A549 (cell line): ENCODE data around the gene NOL9. TPM values are rescaled to one million over a fixed set of nuclear protein-coding genes. Genes with fewer than 3 reads are reported as not detected.

ENCODE experiments used
- ATAC-seq, 2 experiments: fragments of 200-7000 bp in 1 of 2; fragments of >200 bp in 1 of 2; cut with Nextera tagmentation in 1 of 2; cut with Tn5 transposase in 1 of 2; 3 replicates each; pipeline versions ENCODE4 v1.8.0 to v1.9.1; 2018 to 2020; ENCODE audit warnings: mild to moderate bottlenecking in 1 of 2, moderate library complexity in 1 of 2
- CTCF ChIA-PET: fragments of 300-600 bp; sonication (Branson Sonifier 250); formaldehyde crosslinking; extraction: SDS; loops from one replicate; lab custom pipeline; 2021; ENCODE audit warnings: antibody characterized with exemption, inconsistent platforms; lab: Yijun Ruan, JAX
- POLR2A ChIA-PET: fragments of 350-600 bp; formaldehyde crosslinking; extraction: SDS; loops from one replicate; lab custom pipeline; 2021; ENCODE audit warnings: antibody characterized with exemption, inconsistent platforms; lab: Yijun Ruan, JAX
- DNase-seq, 2 experiments: peaks; one replicate each; pipeline versions ENCODE4 v3.0.0 to v3.0.0-alpha.2; 2011 to 2016; ENCODE audit warnings: low read depth in 1 of 2, low spot score in 1 of 2
- FAIRE-seq: peaks from 2 replicates; lab custom pipeline; 2011; peaks lifted over from hg19 to GRCh38; lab: Jason Lieb, UNC
- H3K27ac ChIP-seq, 2 experiments: fragments of >200 bp; sonication (Bioruptor Twin); formaldehyde crosslinking; 3 replicates each; pipeline ENCODE4 v1.5.1; 2016 to 2017
- H3K4me1 ChIP-seq: fragments of >200 bp; sonication (Bioruptor Twin); formaldehyde crosslinking; 3 replicates; pipeline ENCODE4 v1.6.1; 2016
- H3K4me2 ChIP-seq: fragments of >200 bp; sonication (Bioruptor Twin); formaldehyde crosslinking; 3 replicates; pipeline ENCODE4 v1.6.1; 2016
- H3K4me3 ChIP-seq: fragments of >200 bp; sonication (Bioruptor Twin); formaldehyde crosslinking; 3 replicates; pipeline ENCODE4 v1.5.1; 2016
- H3K9me3 ChIP-seq: fragments of >200 bp; sonication (Bioruptor Twin); formaldehyde crosslinking; 3 replicates; pipeline ENCODE4 v1.6.1; 2016
- CBX2 ChIP-seq: fragments of 200-600 bp; sonication (generic); IDR thresholded peaks from 2 replicates; pipeline ENCODE4 v1.6.1; 2016; ENCODE audit warnings: low read depth, mild to moderate bottlenecking, borderline replicate concordance
- CHD4 ChIP-seq: fragments of 200-600 bp; sonication (generic); IDR thresholded peaks from 2 replicates; pipeline ENCODE4 v1.6.1; 2016; ENCODE audit warnings: antibody characterized with exemption, mild to moderate bottlenecking, borderline replicate concordance
- EHF ChIP-seq: fragments of 250-450 bp; sonication (Bioruptor Pico); IDR thresholded peaks from 2 replicates; pipeline ENCODE4 v1.5.0; 2020; ENCODE audit warnings: mild to moderate bottlenecking
- EHMT2 ChIP-seq: fragments of 200-600 bp; sonication (generic); IDR thresholded peaks from 2 replicates; pipeline ENCODE4 v1.6.1; 2016; ENCODE audit warnings: antibody characterized with exemption, low read depth, mild to moderate bottlenecking, moderate library complexity
- ESRRA ChIP-seq: fragments of 150-350 bp; IDR thresholded peaks from 2 replicates; pipeline ENCODE4 v1.6.1; 2014; ENCODE audit warnings: mild to moderate bottlenecking, low read length, borderline replicate concordance
- FOXS1 ChIP-seq: fragments of 250-450 bp; sonication (Bioruptor Pico); IDR thresholded peaks from 2 replicates; pipeline ENCODE4 v1.5.0; 2020; ENCODE audit warnings: mild to moderate bottlenecking, moderate library complexity
- HDAC2 ChIP-seq: fragments of 200-600 bp; sonication (generic); IDR thresholded peaks from 2 replicates; pipeline ENCODE4 v1.6.1; 2016
- HEYL ChIP-seq: fragments of 250-450 bp; sonication (Bioruptor Pico); IDR thresholded peaks from 2 replicates; pipeline ENCODE4 v1.8.0; 2021; ENCODE audit warnings: mild to moderate bottlenecking, moderate library complexity
- HOXA7 ChIP-seq: fragments of 250-450 bp; sonication (Bioruptor Pico); IDR thresholded peaks from 2 replicates; pipeline ENCODE4 v1.5.0; 2020; ENCODE audit warnings: mild to moderate bottlenecking, moderate library complexity
- KDM1A ChIP-seq: fragments of 200-600 bp; sonication (generic); IDR thresholded peaks from 2 replicates; pipeline ENCODE4 v1.6.1; 2016; ENCODE audit warnings: low read depth, mild to moderate bottlenecking
- MAFK ChIP-seq: fragments of 450-650 bp; IDR thresholded peaks from 2 replicates; pipeline ENCODE4 v1.6.1; 2014; ENCODE audit not compliant: partially characterized antibody
- PHF8 ChIP-seq: fragments of 200-600 bp; sonication (generic); IDR thresholded peaks from 2 replicates; pipeline ENCODE4 v1.6.1; 2016; ENCODE audit warnings: low read depth, mild to moderate bottlenecking, antibody characterized with exemption, moderate library complexity, borderline replicate concordance
- RARB ChIP-seq: fragments of 250-450 bp; sonication (Bioruptor Pico); IDR thresholded peaks from 2 replicates; pipeline ENCODE4 v1.8.0; 2021; ENCODE audit warnings: mild to moderate bottlenecking, moderate library complexity
- RCOR1 ChIP-seq: fragments of 150-350 bp; IDR thresholded peaks from 2 replicates; pipeline ENCODE4 v1.6.1; 2014; ENCODE audit warnings: antibody characterized with exemption, low read length, low read depth
- SREBF2 ChIP-seq: fragments of 450-650 bp; IDR thresholded peaks from 2 replicates; pipeline ENCODE4 v1.6.1; 2014; ENCODE audit warnings: mild to moderate bottlenecking, moderate library complexity
- ZC3H11A ChIP-seq: fragments of 450-650 bp; IDR thresholded peaks from 2 replicates; pipeline ENCODE4 v1.6.1; 2014; ENCODE audit warnings: antibody characterized with exemption, mild to moderate bottlenecking
- ZNF302 ChIP-seq: fragments of 250-450 bp; sonication (Bioruptor Pico); IDR thresholded peaks from 2 replicates; pipeline ENCODE4 v1.9.0; 2021; ENCODE audit warnings: inconsistent platforms, mild to moderate bottlenecking, moderate library complexity
- ZSCAN20 ChIP-seq: fragments of 250-450 bp; sonication (Bioruptor Pico); IDR thresholded peaks from 2 replicates; pipeline ENCODE4 v1.8.0; 2022; ENCODE audit warnings: mild to moderate bottlenecking, moderate library complexity
- WGBS: methylation state at CpG from one replicate; pipeline ENCODE4 v1.1.6; 2017; ENCODE audit errors: missing lambda C conversion rate; 5-methylcytosine and 5-hydroxymethylcytosine counted together
- polyA plus RNA-seq, 4 experiments: library from polyadenylated mRNA; depleted of rRNA in 3 of 4; stranded (reverse); fragments of >200 nt; fragmentation: RNase III in 1 of 4; extraction: RNeasy Plus Mini Kit Qiagen cat#74134 plus additional on column Dnase treatment in 1 of 4; gene quantifications; 2 replicates in 3 of 4; 3 replicates in 1 of 4; pipeline ENCODE4 v1.2.3, GENCODE V29; 2011 to 2017
- TF ChIP-seq, protein P1 (sequence below): fragments of 150-350 bp; IDR thresholded peaks from 2 replicates; pipeline ENCODE4 v1.6.1; 2014; ENCODE audit warnings: low read depth, mild to moderate bottlenecking, low read length
- TF ChIP-seq, protein P2 (sequence below): fragments of 250-450 bp; sonication (Bioruptor Pico); IDR thresholded peaks from 2 replicates; pipeline ENCODE4 v1.5.0; 2020; ENCODE audit warnings: low read depth, mild to moderate bottlenecking, moderate library complexity
- TF ChIP-seq, protein P3 (sequence below): fragments of >200 bp; sonication (Bioruptor Twin); formaldehyde crosslinking; IDR thresholded peaks from 2 replicates; pipeline ENCODE4 v1.6.1; 2016
- TF ChIP-seq, protein P4 (sequence below): IDR thresholded peaks from 2 replicates; pipeline ENCODE4 v1.6.1; 2012
- TF ChIP-seq, protein P5 (sequence below): fragments of 450-650 bp; IDR thresholded peaks from 2 replicates; pipeline ENCODE4 v1.6.1; 2014; ENCODE audit warnings: antibody characterized with exemption
- TF ChIP-seq, protein P6 (sequence below): IDR thresholded peaks from 2 replicates; pipeline ENCODE4 v1.6.1; 2012
- TF ChIP-seq, protein P7 (sequence below): fragments of 200-600 bp; sonication (generic); IDR thresholded peaks from 2 replicates; pipeline ENCODE4 v1.6.1; 2016; ENCODE audit warnings: antibody characterized with exemption, mild to moderate bottlenecking, moderate library complexity

Gene NOL9
- polyA plus RNA-seq, 2 of the 4 experiments (the other 2 are of a cell fraction), result 4.4 to 19.3 TPM

DNA sequence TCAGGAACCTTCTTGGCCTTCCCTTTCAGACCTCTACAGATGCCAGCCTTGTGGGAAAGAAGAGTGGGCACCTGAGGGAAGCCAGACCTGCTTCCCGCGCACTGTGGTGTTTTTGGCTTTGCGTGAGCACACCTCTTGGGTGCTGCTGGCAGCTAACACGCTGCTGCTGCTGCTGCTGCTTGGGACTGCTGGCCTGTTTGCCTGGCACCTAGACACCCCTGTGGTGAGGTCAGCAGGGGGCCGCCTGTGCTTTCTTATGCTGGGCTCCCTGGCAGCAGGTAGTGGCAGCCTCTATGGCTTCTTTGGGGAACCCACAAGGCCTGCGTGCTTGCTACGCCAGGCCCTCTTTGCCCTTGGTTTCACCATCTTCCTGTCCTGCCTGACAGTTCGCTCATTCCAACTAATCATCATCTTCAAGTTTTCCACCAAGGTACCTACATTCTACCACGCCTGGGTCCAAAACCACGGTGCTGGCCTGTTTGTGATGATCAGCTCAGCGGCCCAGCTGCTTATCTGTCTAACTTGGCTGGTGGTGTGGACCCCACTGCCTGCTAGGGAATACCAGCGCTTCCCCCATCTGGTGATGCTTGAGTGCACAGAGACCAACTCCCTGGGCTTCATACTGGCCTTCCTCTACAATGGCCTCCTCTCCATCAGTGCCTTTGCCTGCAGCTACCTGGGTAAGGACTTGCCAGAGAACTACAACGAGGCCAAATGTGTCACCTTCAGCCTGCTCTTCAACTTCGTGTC lies 24.5 kb upstream of the NOL9 start:
- H3K27ac ChIP-seq, result peak overlapping the region; percentile 86 to 93
- FAIRE-seq (no peak), ATAC-seq (no peak), DNase-seq (no peak)
- ChIA-PET POLR2A (no interaction called here), CTCF (interaction anchor here (0.6 to 3.7 kb wide), 3 partner anchors 10 to 68 kb away, joined by 5 to 27 read pairs (median 7); partner anchors contain the start of genes NOL9 and TAS1R1)
- H3K4me2 ChIP-seq, result peak overlapping the region; percentile 92
- TF ChIP-seq CHD4 (no peak), ZSCAN20 (CRISPR knock-in tag) (no peak), SREBF2 (no peak), ESRRA (no peak), HDAC2 (no peak), CBX2 (no peak), HOXA7 (no peak), HEYL (CRISPR knock-in tag) (no peak), ZNF302 (no peak), KDM1A (no peak), FOXS1 (CRISPR knock-in tag) (no peak)
- TF ChIP-seq, protein P1, sequence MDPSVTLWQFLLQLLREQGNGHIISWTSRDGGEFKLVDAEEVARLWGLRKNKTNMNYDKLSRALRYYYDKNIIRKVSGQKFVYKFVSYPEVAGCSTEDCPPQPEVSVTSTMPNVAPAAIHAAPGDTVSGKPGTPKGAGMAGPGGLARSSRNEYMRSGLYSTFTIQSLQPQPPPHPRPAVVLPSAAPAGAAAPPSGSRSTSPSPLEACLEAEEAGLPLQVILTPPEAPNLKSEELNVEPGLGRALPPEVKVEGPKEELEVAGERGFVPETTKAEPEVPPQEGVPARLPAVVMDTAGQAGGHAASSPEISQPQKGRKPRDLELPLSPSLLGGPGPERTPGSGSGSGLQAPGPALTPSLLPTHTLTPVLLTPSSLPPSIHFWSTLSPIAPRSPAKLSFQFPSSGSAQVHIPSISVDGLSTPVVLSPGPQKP, result no peak
- peaks cover 25% of the 10 kb centered on the region for H3K4me1 ChIP-seq
- H3K4me3 ChIP-seq, result no peak overlapping the region
- 90% methylated on average over 9 of the region's 14 CpGs for WGBS
- no peaks in the 10 kb centered on the region for H3K9me3 ChIP-seq

DNA sequence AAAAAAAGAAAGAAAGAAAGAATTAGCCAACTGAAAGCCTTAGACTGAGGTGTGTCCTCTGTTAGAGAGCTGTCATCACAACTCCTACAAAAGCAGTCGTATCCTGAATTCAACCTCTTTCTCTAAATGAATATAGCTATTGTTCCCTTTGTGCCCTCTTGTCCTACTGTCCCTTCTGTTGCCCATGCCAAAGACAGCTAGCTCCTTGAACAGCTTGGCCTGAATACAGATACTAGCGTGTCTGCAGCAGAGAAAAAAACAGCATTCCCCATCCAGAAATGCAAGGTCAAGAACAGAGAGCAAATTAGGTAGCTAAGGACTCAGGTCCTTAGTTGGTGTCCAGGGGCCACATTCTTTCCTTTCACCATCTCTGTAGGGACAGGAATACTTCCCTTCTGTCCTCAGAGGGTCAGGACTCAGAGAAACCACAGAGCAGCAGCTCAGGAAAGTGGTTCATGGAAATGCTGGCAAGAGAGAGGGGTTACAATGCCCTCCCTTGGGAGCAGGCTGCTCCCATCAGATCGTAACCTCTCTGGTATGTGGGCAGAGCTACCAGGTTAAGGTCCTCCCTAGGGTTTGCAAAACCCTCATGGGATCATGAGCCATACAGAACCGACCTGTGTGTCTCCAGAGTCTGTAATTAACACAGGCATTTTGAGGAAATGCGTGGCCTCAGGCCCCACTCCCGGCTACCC lies 23.7 kb upstream of the NOL9 start:
- peaks cover 25% of the 10 kb centered on the region for H3K4me1 ChIP-seq
- POLR2A ChIA-PET, result no interaction called here
- no peaks in the 10 kb centered on the region for H3K9me3 ChIP-seq
- H3K4me3 ChIP-seq, result no peak overlapping the region
- 75% methylated on average over 6 of the region's 6 CpGs for WGBS
- H3K27ac ChIP-seq, result no peak overlapping the region
- CTCF ChIA-PET, result interaction anchor here (0.6 to 3.7 kb wide), 3 partner anchors 9 to 69 kb away, joined by 5 to 27 read pairs (median 7); partner anchors contain the start of genes NOL9 and TAS1R1
- FAIRE-seq, result no peak
- DNase-seq, result no peak
- no peak for ATAC-seq
- no peak overlapping the region for H3K4me2 ChIP-seq
- no peak for TF ChIP-seq MAFK
- no peak for TF ChIP-seq RARB (CRISPR knock-in tag)
- TF ChIP-seq PHF8, result no peak
- TF ChIP-seq, protein P2, sequence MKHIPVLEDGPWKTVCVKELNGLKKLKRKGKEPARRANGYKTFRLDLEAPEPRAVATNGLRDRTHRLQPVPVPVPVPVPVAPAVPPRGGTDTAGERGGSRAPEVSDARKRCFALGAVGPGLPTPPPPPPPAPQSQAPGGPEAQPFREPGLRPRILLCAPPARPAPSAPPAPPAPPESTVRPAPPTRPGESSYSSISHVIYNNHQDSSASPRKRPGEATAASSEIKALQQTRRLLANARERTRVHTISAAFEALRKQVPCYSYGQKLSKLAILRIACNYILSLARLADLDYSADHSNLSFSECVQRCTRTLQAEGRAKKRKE (CRISPR knock-in tag), result no peak
- TF ChIP-seq, protein P3, sequence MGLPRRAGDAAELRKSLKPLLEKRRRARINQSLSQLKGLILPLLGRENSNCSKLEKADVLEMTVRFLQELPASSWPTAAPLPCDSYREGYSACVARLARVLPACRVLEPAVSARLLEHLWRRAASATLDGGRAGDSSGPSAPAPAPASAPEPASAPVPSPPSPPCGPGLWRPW, result no peak
- TF ChIP-seq ZC3H11A, result no peak
- no peak for TF ChIP-seq HOXA7
- TF ChIP-seq, protein P4, sequence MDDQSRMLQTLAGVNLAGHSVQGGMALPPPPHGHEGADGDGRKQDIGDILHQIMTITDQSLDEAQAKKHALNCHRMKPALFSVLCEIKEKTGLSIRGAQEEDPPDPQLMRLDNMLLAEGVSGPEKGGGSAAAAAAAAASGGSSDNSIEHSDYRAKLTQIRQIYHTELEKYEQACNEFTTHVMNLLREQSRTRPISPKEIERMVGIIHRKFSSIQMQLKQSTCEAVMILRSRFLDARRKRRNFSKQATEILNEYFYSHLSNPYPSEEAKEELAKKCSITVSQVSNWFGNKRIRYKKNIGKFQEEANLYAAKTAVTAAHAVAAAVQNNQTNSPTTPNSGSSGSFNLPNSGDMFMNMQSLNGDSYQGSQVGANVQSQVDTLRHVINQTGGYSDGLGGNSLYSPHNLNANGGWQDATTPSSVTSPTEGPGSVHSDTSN, result no peak
- no peak for TF ChIP-seq EHF (CRISPR knock-in tag)
- no peak for TF ChIP-seq CHD4
- TF ChIP-seq, protein P5, sequence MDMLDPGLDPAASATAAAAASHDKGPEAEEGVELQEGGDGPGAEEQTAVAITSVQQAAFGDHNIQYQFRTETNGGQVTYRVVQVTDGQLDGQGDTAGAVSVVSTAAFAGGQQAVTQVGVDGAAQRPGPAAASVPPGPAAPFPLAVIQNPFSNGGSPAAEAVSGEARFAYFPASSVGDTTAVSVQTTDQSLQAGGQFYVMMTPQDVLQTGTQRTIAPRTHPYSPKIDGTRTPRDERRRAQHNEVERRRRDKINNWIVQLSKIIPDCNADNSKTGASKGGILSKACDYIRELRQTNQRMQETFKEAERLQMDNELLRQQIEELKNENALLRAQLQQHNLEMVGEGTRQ, result no peak
- TF ChIP-seq, protein P6, sequence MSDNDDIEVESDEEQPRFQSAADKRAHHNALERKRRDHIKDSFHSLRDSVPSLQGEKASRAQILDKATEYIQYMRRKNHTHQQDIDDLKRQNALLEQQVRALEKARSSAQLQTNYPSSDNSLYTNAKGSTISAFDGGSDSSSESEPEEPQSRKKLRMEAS, result no peak
- no peak for TF ChIP-seq FOXS1 (CRISPR knock-in tag)
- TF ChIP-seq EHMT2, result no peak
- no peak for TF ChIP-seq RCOR1
- TF ChIP-seq, protein P7, sequence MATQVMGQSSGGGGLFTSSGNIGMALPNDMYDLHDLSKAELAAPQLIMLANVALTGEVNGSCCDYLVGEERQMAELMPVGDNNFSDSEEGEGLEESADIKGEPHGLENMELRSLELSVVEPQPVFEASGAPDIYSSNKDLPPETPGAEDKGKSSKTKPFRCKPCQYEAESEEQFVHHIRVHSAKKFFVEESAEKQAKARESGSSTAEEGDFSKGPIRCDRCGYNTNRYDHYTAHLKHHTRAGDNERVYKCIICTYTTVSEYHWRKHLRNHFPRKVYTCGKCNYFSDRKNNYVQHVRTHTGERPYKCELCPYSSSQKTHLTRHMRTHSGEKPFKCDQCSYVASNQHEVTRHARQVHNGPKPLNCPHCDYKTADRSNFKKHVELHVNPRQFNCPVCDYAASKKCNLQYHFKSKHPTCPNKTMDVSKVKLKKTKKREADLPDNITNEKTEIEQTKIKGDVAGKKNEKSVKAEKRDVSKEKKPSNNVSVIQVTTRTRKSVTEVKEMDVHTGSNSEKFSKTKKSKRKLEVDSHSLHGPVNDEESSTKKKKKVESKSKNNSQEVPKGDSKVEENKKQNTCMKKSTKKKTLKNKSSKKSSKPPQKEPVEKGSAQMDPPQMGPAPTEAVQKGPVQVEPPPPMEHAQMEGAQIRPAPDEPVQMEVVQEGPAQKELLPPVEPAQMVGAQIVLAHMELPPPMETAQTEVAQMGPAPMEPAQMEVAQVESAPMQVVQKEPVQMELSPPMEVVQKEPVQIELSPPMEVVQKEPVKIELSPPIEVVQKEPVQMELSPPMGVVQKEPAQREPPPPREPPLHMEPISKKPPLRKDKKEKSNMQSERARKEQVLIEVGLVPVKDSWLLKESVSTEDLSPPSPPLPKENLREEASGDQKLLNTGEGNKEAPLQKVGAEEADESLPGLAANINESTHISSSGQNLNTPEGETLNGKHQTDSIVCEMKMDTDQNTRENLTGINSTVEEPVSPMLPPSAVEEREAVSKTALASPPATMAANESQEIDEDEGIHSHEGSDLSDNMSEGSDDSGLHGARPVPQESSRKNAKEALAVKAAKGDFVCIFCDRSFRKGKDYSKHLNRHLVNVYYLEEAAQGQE, result no peak
